AG08395 (cell line): ENCODE data around the gene MTG1.

Experiments used
- DNase-seq: peaks from one replicate; pipeline ENCODE4 v3.0.0; 2012; ENCODE audit warnings: mixed read lengths, low spot score

The MTG1 gene

DNA sequence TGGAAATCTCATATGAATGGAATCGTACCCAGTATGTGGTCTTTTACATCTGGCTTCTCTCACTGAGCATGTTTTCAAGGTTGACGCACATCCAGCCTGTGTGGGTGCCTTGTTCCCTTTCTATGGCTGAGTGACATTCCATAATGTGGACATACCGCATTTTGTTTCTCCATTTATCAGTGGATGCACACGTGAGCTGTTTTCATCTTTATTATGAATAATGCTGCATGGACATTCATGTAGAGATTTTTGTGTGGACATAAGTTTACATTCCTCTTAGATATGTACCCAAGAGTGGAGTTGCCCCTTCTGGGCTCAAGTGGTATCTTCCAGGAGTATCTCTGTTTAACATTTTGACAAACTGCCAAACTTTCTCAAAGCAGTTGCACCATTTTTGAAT, 58.5 kb downstream of the MTG1 start:
- DNase-seq: no peak

DNA sequence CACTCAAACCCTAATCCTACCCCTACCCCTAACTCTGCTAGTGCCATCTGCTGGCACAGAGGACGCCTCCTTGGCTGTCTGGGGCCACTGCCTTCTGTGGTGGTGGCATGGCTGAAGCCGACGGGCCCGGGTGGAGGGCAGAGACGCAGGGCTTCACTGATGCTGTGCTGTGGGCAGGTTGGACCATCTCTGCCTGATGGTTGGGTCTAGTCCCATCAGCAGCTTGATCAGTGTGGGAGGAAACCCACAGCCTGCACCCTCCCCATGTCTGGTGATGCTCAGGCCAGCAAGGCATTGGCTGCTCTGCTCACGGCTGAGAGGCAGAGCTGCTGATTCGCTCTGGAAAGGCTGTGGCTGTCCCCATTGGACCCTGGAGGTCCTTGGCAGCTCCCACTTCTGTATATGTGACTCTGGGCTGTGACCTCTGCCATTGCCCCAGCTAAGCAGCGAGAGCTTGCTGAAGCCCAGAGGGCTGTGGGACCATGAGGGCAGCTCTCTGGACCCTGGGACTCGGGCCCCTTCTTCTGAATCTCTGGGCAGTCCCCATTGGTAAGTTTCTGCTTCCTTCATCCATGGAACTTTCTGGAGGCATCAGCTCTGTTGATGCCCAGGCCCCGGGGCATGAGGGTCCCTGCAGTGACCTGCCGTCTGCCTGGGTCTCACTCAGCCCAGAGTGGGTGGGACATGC, 59.7 kb downstream of the MTG1 start, which contains the start of gene SCART1:
Gene SCART1, plus strand, starts transcription at position 430 of the 688 bp plus-strand sequence. Its CDS starts 53 bp downstream, at position 483.
- no peak for DNase-seq

DNA sequence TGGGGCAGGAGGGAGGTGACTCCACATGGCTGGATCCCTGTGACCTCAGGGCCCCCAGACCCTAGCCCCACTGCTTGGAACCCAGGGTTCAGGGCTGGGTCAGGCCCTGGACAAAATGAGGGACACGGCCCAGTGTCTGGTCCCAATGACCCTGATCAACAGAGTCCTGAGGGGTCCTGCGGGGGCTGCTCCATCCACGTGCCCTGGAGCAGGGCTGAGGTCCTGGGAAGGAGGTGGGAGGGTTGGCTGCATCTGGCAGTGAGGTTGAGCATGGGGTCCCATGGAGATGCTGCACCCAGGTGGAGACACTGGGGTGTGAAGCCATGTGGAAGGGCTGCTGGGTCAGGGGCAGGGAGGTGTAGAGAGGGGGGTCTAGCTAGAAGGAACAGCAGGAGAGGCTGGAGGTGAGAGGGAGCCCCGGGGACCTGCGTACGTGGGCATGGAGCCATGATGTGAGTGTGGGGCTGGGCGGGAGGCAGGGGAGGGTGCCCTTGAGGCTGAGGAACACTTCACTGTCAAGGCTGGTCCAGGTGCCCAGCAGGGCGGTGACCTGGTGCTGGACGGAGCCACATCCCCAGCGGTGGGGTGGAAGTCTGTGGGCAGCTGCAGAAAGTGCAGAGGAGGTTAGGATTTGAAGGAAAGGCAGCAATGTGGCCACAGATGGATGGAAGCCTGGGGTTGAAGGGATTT, 60.4 kb downstream of the MTG1 start:
- DNase-seq: no peak

DNA sequence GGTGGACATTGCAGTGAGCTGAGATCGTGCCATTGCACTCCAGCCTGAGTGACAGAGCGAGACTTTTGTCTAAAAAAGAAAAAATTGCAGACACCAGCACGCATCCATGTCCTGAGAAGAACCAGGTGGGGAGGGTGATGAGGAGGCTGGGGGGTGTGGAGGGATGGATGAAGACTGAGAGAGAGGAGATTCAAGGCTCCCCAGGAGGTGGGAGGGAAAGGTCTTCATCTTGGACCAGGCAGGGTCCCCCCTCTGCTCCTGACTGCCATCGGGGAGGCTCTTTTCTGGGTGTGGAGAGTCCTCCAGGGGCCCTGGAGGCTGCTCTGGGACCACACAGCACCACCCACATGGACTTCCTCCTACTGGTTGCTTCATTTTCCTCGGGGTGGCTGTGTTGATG, 61.2 kb downstream of the MTG1 start:
- DNase-seq: no peak

DNA sequence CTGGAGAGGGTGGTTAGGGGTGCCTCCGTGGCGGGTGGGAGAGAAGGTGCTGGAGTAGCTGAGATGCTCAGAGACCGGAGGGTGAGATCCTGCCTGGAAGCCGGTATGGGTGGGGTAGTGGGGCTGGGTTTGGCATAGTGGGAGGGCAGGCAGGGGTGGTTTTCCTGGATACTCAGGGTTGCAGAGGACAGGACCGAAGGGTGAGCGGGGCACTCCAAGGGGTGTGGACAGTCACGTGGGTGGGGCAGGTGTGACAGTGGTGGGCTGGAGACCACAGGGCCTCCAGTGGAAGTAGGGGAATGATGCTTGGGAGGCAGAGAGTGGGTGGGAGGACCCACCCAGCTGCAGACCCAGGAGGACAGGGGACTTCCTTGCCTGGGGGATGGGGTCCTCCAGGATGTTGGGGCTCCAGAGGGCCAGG, 61.7 kb downstream of the MTG1 start:
- no peak for DNase-seq

DNA sequence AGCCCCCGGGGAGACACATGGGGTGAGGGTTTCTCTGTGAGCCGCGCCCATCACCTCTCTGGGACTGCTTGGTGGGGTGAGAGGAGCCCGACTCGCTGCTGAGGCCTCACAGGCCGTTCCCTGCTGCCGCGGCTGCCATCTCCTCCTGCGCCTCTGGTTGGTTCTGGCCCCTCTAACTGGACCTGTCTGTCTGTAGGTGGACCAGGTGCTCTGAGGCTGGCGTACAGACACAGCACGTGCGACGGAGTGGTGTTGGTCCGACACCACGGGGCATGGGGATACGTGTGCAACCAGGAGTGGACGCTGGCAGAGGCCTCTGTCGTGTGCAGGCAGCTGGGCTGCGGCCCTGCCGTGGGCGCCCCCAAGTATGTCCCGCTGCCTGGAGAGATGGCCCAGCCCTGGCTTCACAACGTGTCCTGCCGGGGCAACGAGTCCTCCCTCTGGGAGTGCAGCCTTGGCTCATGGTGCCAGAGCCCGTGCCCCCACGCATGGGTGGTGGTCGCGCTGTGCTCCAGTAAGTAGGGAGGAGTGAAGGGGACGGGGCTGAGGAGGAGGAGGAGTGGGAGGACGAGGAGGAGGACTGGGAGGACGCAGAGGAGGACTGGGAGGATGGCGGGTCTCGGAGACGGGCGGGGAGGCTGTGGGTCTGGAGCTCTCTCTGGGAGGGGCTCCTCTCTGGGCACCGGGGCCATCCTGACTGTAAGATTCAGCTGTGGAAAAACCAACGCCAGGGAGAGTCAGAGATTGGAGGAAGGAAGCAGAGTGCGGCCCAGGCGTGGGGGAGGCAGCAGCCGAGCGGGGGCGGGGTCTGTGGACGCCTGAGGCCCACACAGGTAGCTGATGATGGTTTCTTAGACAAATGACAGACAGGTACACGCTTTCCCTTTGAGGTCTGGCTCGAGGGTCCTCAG, 62.3 kb downstream of the MTG1 start:
- no peak for DNase-seq

DNA sequence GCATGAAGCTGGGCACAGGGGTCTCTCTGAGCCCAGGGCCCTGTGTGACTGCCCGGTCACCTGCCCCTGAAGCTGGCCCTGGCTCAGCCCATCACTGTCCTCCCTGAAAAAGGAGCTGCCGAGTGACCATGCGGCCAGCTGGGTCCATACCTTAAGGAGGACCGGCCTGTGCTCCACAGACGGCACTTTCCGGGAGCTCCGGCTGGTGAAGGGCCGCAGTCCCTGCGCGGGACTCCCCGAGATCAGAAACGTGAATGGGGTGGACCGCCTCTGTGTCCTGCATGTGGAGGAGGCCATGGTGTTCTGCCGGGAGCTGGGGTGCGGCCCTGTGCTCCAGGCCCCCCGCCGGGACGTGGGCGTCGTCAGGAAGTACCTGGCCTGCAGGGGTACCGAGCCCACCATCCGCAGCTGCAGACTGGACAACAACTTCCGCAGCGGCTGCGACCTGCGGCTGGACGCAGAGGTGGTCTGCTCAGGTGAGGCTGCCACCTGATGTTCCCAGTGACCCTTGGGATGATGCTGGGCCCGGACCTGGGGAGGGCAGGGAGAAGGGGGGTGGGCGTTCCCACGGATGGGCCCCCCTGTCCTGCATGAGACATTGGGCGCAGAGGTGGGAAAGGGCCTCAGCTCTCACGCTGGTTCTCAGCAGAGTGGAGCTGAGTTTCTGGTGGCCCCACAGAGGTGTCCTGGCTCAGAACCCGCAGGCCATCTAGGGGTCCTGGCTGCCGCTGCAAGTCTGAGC, 63.3 kb downstream of the MTG1 start:
- no peak for DNase-seq

DNA sequence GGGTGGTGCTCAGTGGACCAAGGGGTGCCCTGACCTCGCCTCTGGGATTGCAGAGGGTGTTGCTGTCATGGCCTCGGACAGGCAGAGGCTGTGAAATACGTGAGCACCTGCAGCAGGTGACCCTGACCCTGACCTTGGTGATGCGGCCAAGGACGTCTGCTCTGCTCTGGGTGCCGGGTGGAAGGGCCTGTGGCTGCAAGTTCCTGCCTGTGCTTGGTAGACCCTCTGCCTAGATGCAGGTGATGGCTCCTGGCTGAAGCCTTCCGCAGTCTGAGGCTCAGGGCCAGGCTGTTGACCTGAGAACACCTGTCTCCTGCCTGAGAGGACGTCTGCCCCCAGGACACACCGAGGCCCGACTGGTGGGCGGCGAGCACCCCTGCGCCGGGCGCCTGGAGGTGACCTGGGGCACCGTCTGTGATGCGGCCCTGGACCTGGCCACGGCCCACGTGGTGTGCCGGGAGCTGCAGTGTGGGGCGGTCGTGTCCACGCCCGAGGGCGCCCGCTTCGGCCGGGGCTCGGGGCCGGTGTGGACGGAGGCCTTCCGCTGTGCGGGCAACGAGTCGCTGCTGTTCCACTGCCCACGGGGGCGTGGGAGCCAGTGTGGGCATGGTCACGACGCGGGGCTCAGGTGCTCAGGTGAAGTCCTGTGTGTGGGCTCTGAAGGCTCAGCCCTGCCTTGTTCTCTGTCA, 64.2 kb downstream of the MTG1 start:
- DNase-seq: no peak

DNA sequence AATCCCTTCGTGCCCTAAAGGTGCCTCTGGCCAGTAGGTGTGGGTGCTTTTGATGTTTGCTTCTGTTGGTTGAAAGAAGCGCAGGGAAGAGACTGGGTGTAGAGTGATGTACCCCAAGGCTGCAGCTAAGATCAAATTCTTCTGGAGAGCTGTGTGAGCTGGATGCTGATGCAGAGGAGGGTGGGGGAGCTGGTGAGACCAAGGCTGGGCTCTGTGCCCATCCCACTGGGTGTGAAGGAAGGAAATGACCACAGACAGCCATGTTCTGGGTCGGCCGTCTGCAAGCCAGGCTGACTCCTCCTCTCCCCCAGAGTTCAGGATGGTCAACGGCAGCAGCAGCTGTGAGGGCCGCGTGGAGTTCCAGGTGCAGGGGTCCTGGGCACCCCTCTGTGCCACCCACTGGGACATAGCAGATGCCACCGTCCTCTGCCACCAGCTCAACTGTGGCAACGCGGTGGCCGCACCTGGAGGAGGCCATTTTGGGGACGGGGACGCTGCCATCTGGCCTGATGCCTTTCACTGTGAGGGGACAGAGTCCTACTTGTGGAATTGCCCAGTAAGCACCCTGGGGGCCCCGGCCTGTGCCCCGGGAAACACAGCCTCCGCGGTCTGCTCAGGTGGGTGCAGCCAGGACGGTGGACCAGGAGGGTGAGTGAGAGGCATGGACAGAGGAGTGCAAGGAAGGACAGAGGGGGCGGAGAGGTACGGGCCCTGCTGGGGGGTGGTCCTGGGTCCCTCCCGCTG, 64.9 kb downstream of the MTG1 start:
- DNase-seq: peak; percentile 18

DNA sequence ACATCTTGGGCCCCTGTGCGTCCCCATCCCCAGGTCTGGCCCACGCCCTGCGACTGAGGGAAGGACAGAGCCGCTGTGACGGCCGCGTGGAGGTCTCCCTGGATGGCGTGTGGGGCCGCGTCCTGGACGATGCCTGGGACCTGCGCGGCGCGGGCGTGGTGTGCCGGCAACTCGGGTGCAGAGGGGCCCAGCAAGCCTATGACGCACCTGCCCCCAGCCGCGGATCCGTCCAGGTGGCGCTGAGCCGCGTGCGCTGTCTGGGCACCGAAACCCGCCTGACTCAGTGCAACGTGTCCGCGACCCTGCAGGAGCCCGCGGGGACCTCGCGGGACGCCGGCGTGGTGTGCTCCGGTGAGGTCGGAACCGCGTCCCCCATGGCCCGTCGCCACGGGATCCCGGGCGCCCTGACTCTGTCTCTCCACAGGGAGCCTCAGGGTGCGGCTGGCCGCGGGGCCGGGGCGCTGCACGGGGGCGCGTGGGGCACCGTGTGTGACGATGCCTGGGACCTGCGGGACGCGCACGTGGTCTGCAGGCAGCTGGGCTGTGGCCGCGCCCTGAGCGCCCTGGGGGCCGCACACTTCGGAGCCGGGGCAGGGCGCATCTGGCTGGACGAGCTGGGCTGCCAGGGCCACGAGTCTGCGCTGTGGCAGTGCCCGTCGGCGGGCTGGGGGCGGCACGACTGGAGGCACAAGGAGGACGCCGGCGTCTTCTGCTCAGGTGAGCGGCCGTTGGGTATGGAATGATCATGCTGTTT, 65.7 kb downstream of the MTG1 start:
- no peak for DNase-seq

DNA sequence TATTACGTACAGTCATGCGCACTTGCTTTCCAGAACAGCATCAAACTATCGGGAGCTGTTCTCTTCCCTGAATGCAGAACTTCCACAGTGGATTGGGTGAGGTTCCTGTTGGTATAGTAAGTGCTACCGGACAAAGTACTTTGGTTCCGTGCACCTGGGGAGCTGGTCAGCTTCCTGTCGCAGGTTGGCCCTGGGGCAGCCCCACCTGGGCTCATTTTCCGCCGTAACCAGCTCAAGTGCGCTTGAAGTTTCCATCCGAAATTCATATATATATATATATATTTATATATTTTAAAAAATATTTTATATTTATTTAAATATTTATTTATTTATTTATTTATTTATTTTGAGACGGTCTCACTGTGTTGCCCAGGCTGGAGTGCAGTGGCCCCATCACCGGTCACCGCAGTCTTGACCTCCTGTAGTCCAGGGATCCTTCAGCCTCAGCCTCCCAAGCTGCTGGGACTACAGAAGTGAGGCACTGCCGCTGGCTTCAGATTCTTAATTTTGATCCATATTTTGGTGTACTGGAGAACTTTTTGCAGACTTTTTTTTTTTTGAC, 66.3 kb downstream of the MTG1 start:
- no peak for DNase-seq

DNA sequence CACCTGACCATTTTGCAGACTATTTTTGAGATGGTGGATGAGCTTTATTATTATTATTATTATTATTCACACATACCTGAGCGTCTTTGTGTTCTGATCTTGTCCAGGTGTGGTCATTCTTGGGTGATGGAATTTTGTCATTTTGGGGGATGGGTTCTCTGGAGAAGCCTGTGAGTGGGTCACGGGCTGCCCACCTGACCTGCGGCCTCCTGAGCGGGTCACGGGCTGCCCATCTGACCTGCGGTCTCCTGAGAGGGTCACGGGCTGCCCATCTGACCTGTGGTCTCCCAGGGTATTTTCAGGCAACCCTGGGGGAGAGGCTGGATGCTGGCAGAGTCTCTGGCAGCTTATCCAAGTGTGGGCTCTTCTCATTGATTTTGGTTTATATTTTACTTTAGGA, 67.1 kb downstream of the MTG1 start:
- DNase-seq: no peak

DNA sequence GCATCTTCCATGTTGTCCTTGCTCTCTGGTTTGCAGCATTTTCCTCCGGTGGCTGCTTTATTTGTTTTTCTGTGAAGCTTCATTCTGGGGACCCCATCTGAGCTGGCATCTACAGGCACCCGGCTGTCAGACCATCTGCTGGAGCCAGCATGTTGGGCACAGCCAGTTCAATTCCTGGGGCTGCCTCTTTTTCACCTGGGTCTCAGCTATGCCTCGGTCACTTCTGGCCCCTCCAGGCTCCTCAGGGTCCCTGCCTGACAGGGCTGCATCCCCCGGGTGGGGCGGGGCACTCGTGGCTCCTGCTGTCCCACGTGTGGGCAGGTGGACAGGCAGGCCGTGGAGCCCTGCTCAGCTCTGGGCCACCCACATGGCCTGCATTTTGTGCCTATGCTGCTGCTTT, 67.9 kb downstream of the MTG1 start:
- DNase-seq: no peak

DNA sequence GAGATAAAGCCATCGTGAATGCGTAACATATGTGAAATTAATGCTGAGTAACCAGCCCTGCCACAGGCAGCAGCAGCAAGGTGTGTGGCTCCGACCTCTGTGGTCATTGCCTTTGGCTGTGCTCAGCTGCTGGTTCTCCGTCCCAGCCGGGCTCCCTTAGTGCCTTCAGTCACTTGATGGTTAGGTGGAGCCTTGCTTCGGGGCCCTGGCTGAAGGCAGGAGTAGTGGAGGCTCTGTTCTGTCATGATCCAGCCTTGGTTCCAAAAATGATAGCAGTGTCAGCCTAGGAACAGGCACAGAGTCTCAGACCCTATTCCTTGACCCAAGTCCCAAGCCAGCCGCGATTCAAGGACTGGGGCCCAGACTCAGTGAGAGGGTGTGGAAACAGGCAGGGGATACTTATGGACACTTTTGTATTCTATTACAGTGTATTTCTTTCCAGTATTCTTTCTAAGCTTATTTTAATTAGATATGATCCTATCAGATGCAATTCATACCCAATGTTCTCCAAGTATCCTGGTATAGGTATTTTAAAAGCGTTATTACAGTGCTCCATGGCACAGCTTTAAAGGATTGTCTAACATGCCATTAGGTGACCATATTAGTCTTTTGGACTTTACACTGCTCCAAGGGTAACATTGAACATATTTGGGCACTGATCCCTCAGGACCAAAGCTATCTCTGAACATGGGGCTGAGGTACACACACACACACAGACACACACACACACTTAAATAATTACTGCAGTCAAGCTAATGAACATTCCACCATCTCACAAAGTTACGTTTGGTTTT, 68.8 kb downstream of the MTG1 start:
- DNase-seq: no peak

DNA sequence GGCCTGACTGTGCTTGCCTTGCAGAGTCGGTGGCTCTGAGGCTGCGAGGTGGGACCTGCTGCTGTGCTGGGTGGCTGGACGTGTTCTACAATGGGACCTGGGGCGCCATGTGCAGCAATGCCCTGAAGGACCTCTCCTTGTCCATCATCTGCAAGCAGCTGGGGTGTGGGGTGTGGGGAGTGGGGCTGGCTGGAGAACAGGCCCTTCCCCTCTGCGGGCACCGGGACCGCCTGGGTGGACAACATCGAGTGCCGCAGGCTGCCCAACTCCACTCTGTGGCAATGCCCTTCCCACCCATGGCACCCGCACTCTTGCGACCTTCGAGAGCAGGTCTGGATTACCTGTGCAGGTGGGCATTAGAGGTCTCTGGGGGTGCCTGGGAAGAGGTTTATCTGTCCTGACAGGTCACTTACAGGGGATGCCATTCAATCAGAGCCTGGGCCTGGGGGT, 70.7 kb downstream of the MTG1 start:
- DNase-seq: no peak

DNA sequence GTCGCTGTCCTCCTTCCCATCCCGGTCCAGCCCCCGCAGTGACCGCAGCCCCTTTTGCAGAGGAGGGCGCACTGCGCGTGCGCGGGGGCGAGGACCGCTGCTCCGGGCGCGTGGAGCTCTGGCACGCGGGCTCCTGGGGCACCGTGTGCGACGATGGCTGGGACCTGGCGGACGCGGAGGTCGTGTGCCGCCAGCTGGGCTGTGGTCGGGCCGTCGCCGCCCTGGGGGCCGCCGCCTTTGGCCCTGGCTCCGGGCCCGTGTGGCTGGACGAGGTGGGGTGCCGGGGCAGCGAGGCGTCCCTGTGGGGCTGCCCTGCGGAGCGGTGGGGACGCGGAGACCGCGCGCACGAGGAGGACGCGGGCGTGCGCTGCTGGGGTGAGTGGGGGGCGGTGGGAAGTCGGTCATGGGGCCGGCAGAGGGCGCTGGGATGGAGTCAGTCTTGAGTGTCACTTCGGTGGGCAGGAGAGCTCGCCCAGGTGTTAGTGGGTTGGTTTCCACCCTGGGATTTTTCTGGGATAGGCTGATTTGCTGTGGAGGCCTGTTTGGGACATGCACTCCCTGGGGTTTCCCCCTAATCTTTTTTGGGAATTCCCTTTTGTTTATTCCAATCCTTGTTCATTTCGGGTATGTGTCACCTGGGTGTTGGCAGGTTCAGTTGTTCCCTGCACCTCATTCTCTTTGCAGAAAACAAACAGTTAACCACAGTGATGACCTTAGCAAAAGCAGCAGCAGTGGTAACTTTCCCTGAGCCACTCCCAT, 71.4 kb downstream of the MTG1 start:
- no peak for DNase-seq

DNA sequence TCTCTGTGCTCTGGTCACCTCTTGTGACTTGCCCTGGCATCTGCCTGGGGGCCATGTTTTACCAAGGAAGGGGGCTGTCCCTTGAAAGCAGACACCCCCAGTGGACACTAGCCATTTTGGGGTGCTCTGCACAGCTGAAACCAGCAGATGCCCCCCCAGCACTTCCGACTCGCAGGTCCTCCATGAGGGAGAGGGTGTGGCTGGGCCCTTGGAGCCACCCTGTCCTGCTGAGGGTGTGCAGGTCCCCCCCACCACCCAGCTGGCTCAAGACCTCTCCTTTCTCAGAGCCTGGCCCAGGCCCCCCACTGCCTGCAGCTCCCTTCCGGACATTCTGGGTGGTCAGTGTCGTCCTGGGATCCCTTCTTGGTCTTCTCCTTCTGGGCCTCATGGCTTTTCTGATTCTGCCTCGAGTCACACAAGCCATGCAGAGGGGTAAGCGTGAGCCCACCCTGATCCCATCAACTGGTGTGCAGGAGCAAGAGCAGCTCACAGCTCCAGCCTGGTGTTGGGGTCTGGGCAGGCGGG, 72.1 kb downstream of the MTG1 start:
- DNase-seq: no peak
